Measurements from ENCODE around the gene BARHL2.

DNA sequence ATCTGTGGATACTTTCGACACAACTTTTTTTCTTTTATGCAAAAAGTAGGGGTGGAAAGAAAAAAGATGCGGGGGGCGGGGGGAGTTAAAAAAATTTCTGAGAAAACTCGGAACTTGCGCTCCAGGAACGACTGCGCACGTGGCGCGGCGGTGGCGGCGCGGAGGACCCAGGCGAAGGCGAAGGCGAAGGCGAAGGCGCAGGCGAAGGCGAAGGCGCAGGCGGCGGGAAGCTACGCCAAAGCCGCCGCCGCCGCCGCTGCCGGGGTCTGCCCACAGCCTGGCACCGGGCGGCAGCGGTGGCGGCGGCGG lies 208 bp upstream of the BARHL2 start:
- no peak for TF ChIP-seq CTCF (IDR thresholded peaks at IDR 0.05; ENCODE audit: low read length)
- TF ChIP-seq EZH2 (optimal IDR thresholded peaks at IDR 0.05; ENCODE audit: low read depth, low read length) = no peak
- TF ChIP-seq EZH2phosphoT487 (IDR thresholded peaks at IDR 0.05; ENCODE audit: low read length) = no peak
